ENCODE data around the gene MYH9. TPM values are rescaled to one million over a fixed set of nuclear protein-coding genes. Genes with fewer than 3 reads are reported as not detected.
"Not testable (repeated sequence)": the region's sequence is repeated elsewhere in the genome, so short reads cannot be mapped to it uniquely, and the experiment has no call there.

The MYH9 gene
- total RNA-seq, 4 donors from 2014 or later, result 284 to 323 (median 294) TPM

GRCh38 chr22:36256478-36256877 is 131.3 kb downstream of the MYH9 start:
- Histone ChIP-seq H3K4me3 (no peak overlapping the region), H3K9me3 (no peaks in the 10 kb centered on the region), H3K36me3 (no peaks in the 10 kb centered on the region), H3K27me3 (no peaks in the 10 kb centered on the region), H3K27ac (no peak overlapping the region), H3K4me1 (peaks cover 42% of the 10 kb centered on the region)
- DNase-seq (ENCODE audit: low spot score in 2 of 2), result peak in 1 of 2 donors; percentile 21
- 84% methylated on average over 3 of the region's 3 CpGs for WGBS
- TF ChIP-seq CTCF (IDR thresholded peaks at IDR 0.05), result no peak
- TF ChIP-seq EP300 (IDR thresholded peaks at IDR 0.05), result no peak
- no peak for TF ChIP-seq POLR2AphosphoS5 (IDR thresholded peaks at IDR 0.05)
- TF ChIP-seq POLR2A (IDR thresholded peaks at IDR 0.05), result no peak

- 60% methylated on average over 1 of the region's 5 CpGs for WGBS
- not testable (repeated sequence) for H3K4me3 ChIP-seq; H3K27me3 ChIP-seq; H3K36me3 ChIP-seq; H3K9me3 ChIP-seq; DNase-seq (ENCODE audit: low spot score in 2 of 2)
- Histone ChIP-seq H3K4me1 (peaks cover 42% of the 10 kb centered on the region), H3K27ac (peak overlapping the region; percentile 62)
These were observed 132.2 kb downstream of the MYH9 start for GRCh38 chr22:36255572-36255971.

GRCh38 chr22:36253523-36254490 is 134.0 kb downstream of the MYH9 start:
- Histone ChIP-seq H3K9me3 (no peaks in the 10 kb centered on the region), H3K27ac (peak overlapping the region; percentile 62), H3K27me3 (no peaks in the 10 kb centered on the region), H3K36me3 (no peaks in the 10 kb centered on the region), H3K4me1 (peaks cover 34% of the 10 kb centered on the region), H3K4me3 (peak overlapping the region; percentile 37)
- WGBS, result 66% methylated on average over 7 of the region's 7 CpGs
- TF ChIP-seq POLR2AphosphoS5 (IDR thresholded peaks at IDR 0.05), result no peak
- no peak for TF ChIP-seq EP300 (IDR thresholded peaks at IDR 0.05)
- no peak for TF ChIP-seq POLR2A (IDR thresholded peaks at IDR 0.05)
- TF ChIP-seq CTCF (IDR thresholded peaks at IDR 0.05), result no peak
- no peak for DNase-seq (ENCODE audit: low spot score in 2 of 2)

- no peaks in the 10 kb centered on the region for H3K27me3 ChIP-seq
- peaks cover 30% of the 10 kb centered on the region for H3K4me1 ChIP-seq
- no peaks in the 10 kb centered on the region for H3K9me3 ChIP-seq
- no peak for DNase-seq (ENCODE audit: low spot score in 2 of 2)
- peak within 1 kb of the TSS; percentile 37 for H3K4me3 ChIP-seq
- no peak for TF ChIP-seq POLR2AphosphoS5 (IDR thresholded peaks at IDR 0.05)
- no peak for TF ChIP-seq EP300 (IDR thresholded peaks at IDR 0.05)
- no peak for TF ChIP-seq CTCF (IDR thresholded peaks at IDR 0.05)
- no peak for TF ChIP-seq POLR2A (IDR thresholded peaks at IDR 0.05)
- 49% methylated on average over 9 of the region's 10 CpGs for WGBS
- peak within 1 kb of the TSS; percentile 62 for H3K27ac ChIP-seq
- no peaks in the 10 kb centered on the region for H3K36me3 ChIP-seq
These were observed 134.8 kb downstream of the MYH9 start, which contains the start of gene APOL1 for GRCh38 chr22:36252754-36253522. Gene APOL1, plus strand, starts transcription at chr22:36253133. Its CDS starts 1,823 bp downstream, at chr22:36254956.

GRCh38 chr22:36251979-36252608 is 135.7 kb downstream of the MYH9 start:
- H3K27ac ChIP-seq; H3K27me3 ChIP-seq; H3K36me3 ChIP-seq; H3K4me3 ChIP-seq; DNase-seq (ENCODE audit: low spot score in 2 of 2); H3K9me3 ChIP-seq: not testable (repeated sequence)
- H3K4me1 ChIP-seq, result peaks cover 30% of the 10 kb centered on the region
- 92% methylated on average over 6 of the region's 7 CpGs for WGBS

- H3K9me3 ChIP-seq; H3K27me3 ChIP-seq; DNase-seq (ENCODE audit: low spot score in 2 of 2); H3K27ac ChIP-seq; H3K36me3 ChIP-seq; H3K4me3 ChIP-seq: not testable (repeated sequence)
- WGBS, result 87% methylated on average over 24 of the region's 24 CpGs
- H3K4me1 ChIP-seq, result peaks cover 30% of the 10 kb centered on the region
These were observed 137.3 kb downstream of the MYH9 start for GRCh38 chr22:36250292-36250960.
